GM12878 (cell line): ENCODE data around the gene MVB12B. TPM values are rescaled to one million over a fixed set of nuclear protein-coding genes. Genes with fewer than 3 reads are reported as not detected.

Experiments
- CHD2 ChIP-seq: IDR thresholded peaks from 2 replicates; pipeline ENCODE4 v1.6.1; 2011; ENCODE audit warnings: low read depth, low read length, improper control_type of control experiment, borderline replicate concordance
- FOS ChIP-seq: IDR thresholded peaks from 3 replicates; pipeline ENCODE4 v1.6.1; 2011; ENCODE audit warnings: borderline replicate concordance; ENCODE audit not compliant: insufficient read length; ENCODE audit errors: extremely low read depth
- HDAC6 ChIP-seq: fragments of 200-600 bp; sonication (generic); IDR thresholded peaks from one replicate; pipeline ENCODE4 v1.8.0; 2017; ENCODE audit warnings: antibody characterized with exemption; ENCODE audit not compliant: unreplicated experiment
- KDM1A ChIP-seq: fragments of 200-600 bp; sonication (generic); IDR thresholded peaks from 2 replicates; pipeline ENCODE4 v1.6.1; 2016; ENCODE audit warnings: borderline replicate concordance
- POLR2AphosphoS5 ChIP-seq: IDR thresholded peaks from 2 replicates; pipeline ENCODE4 v1.6.1; 2011; ENCODE audit warnings: mild to moderate bottlenecking, low read length, inconsistent platforms
- WRNIP1 ChIP-seq: IDR thresholded peaks from 2 replicates; pipeline ENCODE4 v1.6.1; 2011; ENCODE audit warnings: low read depth, low read length, improper control_type of control experiment, borderline replicate concordance
- polyA plus RNA-seq, 11 experiments: library from polyadenylated mRNA; depleted of rRNA in 4 of 11; unstranded in 6 of 11; stranded (reverse) in 5 of 11; fragments of >200 nt; fragmentation: Nextera tagmentation in 4 of 11; fragmentation: Illumina TruSeq in 1 of 11; extraction: Ambion mirVana in 4 of 11; extraction: Trizol in 1 of 11; gene quantifications; 1 replicate in 1 of 11; 2 replicates in 10 of 11; pipeline versions ENCODE4 v1.2.1 to v1.2.3, GENCODE V29; 2011 to 2016; ENCODE audit warnings: inconsistent platforms in 2 of 11, missing spikeins in 2 of 11, low read depth in 1 of 11
- total RNA-seq, 4 experiments: library from RNA; depleted of rRNA in 3 of 4; stranded (reverse); fragments of >200 nt in 3 of 4; fragmentation: Illumina TruSeq in 1 of 4; extraction: Trizol in 1 of 4; gene quantifications; 2 replicates each; pipeline versions ENCODE4 v1.2.1 to v1.2.3, GENCODE V29; 2013 to 2021
- TF ChIP-seq, protein P1 (sequence below): IDR thresholded peaks from 2 replicates; pipeline ENCODE4 v1.6.1; 2012; ENCODE audit warnings: low read depth, low read length, improper control_type of control experiment
- TF ChIP-seq, protein P2 (sequence below): fragments of 450-650 bp; IDR thresholded peaks from 2 replicates; pipeline ENCODE4 v1.6.1; 2017; ENCODE audit warnings: borderline replicate concordance
- TF ChIP-seq, protein P3 (sequence below): IDR thresholded peaks from 2 replicates; pipeline ENCODE4 v1.6.1; 2012; ENCODE audit warnings: improper control_type of control experiment, low read depth, low read length; ENCODE audit not compliant: insufficient replicate concordance
- TF ChIP-seq, protein P4 (sequence below): fragments of 150-350 bp; IDR thresholded peaks from 2 replicates; pipeline ENCODE4 v1.6.1; 2016; ENCODE audit warnings: low read depth, low read length

Gene MVB12B
- total and polyA plus RNA-seq, 10 of the 15 experiments (the other 5 are each of a cell fraction or from before 2014, with no cell fraction given): 0.08 TPM; not detected in 9

DNA sequence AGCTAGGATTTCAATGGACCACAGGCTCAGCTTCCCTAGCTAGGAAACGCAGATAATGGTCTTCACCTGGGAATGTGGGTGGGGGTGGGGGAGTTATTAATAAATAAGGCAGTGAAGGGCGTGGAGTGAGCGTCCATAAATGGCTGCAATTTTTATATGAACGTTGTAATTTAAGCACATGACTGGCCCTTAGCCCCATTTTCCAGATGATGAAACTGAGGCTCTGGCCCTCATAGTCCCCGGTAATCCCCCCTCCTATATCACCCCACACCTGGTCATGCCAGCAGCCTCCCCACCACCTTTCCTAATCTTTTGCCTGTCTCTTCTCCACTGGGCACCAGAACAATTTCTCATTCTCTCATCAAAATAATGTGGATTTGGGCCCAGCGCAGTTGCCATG is 225.2 kb downstream of the MVB12B start (continued):
- TF ChIP-seq, protein P1, sequence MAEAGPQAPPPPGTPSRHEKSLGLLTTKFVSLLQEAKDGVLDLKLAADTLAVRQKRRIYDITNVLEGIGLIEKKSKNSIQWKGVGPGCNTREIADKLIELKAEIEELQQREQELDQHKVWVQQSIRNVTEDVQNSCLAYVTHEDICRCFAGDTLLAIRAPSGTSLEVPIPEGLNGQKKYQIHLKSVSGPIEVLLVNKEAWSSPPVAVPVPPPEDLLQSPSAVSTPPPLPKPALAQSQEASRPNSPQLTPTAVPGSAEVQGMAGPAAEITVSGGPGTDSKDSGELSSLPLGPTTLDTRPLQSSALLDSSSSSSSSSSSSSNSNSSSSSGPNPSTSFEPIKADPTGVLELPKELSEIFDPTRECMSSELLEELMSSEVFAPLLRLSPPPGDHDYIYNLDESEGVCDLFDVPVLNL: no peak
- TF ChIP-seq POLR2AphosphoS5 (no peak), WRNIP1 (no peak), KDM1A (no peak), CHD2 (no peak), HDAC6 (no peak), FOS (no peak)
- TF ChIP-seq, protein P2, sequence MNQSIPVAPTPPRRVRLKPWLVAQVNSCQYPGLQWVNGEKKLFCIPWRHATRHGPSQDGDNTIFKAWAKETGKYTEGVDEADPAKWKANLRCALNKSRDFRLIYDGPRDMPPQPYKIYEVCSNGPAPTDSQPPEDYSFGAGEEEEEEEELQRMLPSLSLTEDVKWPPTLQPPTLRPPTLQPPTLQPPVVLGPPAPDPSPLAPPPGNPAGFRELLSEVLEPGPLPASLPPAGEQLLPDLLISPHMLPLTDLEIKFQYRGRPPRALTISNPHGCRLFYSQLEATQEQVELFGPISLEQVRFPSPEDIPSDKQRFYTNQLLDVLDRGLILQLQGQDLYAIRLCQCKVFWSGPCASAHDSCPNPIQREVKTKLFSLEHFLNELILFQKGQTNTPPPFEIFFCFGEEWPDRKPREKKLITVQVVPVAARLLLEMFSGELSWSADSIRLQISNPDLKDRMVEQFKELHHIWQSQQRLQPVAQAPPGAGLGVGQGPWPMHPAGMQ: no peak
- TF ChIP-seq, protein P3, sequence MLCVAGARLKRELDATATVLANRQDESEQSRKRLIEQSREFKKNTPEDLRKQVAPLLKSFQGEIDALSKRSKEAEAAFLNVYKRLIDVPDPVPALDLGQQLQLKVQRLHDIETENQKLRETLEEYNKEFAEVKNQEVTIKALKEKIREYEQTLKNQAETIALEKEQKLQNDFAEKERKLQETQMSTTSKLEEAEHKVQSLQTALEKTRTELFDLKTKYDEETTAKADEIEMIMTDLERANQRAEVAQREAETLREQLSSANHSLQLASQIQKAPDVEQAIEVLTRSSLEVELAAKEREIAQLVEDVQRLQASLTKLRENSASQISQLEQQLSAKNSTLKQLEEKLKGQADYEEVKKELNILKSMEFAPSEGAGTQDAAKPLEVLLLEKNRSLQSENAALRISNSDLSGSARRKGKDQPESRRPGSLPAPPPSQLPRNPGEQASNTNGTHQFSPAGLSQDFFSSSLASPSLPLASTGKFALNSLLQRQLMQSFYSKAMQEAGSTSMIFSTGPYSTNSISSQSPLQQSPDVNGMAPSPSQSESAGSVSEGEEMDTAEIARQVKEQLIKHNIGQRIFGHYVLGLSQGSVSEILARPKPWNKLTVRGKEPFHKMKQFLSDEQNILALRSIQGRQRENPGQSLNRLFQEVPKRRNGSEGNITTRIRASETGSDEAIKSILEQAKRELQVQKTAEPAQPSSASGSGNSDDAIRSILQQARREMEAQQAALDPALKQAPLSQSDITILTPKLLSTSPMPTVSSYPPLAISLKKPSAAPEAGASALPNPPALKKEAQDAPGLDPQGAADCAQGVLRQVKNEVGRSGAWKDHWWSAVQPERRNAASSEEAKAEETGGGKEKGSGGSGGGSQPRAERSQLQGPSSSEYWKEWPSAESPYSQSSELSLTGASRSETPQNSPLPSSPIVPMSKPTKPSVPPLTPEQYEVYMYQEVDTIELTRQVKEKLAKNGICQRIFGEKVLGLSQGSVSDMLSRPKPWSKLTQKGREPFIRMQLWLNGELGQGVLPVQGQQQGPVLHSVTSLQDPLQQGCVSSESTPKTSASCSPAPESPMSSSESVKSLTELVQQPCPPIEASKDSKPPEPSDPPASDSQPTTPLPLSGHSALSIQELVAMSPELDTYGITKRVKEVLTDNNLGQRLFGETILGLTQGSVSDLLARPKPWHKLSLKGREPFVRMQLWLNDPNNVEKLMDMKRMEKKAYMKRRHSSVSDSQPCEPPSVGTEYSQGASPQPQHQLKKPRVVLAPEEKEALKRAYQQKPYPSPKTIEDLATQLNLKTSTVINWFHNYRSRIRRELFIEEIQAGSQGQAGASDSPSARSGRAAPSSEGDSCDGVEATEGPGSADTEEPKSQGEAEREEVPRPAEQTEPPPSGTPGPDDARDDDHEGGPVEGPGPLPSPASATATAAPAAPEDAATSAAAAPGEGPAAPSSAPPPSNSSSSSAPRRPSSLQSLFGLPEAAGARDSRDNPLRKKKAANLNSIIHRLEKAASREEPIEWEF: no peak
- TF ChIP-seq, protein P4, sequence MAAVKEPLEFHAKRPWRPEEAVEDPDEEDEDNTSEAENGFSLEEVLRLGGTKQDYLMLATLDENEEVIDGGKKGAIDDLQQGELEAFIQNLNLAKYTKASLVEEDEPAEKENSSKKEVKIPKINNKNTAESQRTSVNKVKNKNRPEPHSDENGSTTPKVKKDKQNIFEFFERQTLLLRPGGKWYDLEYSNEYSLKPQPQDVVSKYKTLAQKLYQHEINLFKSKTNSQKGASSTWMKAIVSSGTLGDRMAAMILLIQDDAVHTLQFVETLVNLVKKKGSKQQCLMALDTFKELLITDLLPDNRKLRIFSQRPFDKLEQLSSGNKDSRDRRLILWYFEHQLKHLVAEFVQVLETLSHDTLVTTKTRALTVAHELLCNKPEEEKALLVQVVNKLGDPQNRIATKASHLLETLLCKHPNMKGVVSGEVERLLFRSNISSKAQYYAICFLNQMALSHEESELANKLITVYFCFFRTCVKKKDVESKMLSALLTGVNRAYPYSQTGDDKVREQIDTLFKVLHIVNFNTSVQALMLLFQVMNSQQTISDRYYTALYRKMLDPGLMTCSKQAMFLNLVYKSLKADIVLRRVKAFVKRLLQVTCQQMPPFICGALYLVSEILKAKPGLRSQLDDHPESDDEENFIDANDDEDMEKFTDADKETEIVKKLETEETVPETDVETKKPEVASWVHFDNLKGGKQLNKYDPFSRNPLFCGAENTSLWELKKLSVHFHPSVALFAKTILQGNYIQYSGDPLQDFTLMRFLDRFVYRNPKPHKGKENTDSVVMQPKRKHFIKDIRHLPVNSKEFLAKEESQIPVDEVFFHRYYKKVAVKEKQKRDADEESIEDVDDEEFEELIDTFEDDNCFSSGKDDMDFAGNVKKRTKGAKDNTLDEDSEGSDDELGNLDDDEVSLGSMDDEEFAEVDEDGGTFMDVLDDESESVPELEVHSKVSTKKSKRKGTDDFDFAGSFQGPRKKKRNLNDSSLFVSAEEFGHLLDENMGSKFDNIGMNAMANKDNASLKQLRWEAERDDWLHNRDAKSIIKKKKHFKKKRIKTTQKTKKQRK: no peak
